NCI-H187 (cell line): ENCODE data around the gene AP1S1.
"Not testable (repeated sequence)": the region's sequence is repeated elsewhere in the genome, so short reads cannot be mapped to it uniquely, and the experiment has no call there.

ENCODE experiments used
- DNase-seq, 2 experiments: peaks; one replicate each; lab custom pipeline; 2025; lab: John Stamatoyannopoulos, UW

Gene AP1S1

GRCh38 chr7:101201695-101202602 lies 47.7 kb downstream of the AP1S1 start:
- DNase-seq = no peak

DNA sequence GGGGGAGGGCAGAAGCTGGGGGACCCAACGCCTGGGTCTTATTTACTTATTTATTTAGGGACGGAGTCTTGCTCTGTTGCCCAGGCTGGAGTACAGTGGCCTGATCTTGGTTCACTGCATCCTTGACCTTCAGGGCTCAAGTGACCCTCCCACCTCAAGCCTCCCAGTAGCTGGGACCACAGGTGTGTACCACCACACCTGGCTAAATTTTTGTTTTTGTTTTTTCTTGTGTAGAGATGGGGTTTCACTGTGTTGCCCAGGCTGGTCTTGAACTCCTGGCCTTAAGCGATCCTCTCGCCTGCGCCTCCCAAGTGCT lies 48.3 kb downstream of the AP1S1 start:
- no peak for DNase-seq

DNA sequence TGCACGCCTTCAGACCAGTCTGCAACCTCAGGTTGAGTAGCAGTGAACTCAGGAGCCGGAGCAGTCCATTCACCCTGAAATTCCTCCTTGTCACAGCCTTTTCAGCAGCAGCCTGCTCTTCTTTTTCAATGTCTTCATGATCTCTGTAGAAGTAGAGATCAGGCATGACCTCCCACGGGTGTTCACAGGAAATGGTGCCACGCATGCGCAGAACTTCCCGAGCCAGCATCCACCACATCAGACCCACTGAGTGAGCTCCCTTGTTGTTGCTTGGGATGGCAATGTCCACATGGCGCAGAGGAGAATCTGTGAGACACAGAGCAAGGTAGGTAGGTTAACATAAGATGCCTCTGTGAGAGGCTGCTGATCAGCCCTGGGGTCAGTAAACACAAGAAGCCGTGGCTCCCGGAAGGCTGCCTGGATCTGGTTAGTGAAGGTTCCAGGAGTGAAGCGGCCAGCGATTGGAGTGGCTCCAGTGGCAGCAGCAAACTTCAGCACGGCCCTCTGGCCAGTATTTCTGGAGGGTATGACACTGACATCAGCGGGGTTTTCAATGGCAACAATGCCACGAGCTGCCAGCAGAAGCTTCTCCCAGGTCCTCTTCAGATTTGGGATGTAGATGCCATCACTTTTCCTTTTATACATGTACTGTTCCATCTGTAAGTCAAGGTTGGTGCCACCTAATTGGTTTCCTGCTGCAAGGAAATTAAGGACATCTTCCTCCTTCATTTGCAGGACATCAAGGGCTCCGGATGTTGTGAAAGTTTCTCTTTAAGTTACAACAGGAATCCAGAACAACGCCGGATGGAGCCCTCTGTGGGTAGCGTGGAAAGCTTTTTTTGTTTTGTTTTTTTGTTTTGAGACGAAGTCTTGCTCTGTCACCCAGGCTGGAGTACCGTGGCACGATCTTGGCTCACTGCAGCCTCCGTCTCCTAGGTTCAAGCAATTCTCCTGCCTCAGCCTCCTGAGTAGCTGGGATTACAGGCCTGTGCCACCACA lies 49.8 kb downstream of the AP1S1 start:
- not testable (repeated sequence) for DNase-seq

DNA sequence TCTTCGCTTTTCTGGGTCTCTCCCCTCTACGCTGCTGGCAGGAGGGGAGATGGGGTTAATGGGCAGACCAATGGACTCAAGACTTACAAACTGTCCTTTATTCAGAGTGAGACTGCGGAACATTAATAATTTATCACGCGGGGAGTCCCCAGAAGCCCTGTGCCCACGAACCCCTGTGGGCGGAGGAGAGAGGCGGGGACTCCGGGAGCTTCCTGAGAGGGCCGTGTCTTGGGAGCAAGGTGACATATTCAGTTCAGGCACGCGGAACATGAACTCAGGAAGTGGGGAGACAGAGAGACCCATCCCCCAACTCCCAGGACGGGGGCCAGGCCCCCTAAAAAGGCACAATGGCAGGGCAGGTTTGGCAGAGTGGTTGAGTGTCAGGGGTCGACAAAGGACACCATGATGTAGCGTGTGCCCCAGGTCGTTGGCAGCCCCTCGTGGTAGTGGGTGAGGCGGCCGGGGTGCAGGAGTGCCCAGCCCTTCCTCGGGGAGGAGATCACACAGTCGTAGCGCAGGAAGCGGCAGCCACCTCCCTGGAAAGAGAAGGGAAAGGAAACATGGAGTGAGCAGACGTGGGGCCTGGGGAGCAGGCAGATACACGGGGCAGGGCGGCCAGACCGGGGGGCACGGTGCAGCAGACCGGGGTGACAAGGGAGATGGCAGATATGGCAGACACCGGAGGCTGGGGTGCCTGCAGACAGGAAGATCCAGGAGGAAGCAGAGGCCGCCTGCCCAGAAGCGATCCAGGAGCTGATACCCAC lies 51.8 kb downstream of the AP1S1 start:
- no peak for DNase-seq

DNA sequence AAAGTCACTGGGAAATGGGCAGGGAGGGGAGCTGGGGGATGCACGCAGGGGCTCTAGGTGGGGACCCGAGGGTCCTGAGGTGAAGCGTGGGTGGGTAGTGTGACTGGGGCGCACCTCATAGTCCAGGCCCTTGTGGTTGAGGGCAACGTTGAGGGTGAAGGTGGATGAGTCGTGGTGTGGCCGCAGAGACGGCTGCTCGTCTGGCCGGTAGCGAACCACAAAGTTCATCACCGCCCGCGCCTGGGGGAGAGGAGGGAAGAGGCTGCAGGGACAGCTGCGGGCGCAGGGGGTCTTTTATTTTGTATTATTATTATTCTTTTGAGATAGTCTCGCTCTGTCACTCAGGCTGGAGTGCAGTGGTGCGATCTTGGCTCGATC lies 52.4 kb downstream of the AP1S1 start:
- no peak for DNase-seq

GRCh38 chr7:101207459-101207858 lies 53.2 kb downstream of the AP1S1 start:
- no peak for DNase-seq

DNA sequence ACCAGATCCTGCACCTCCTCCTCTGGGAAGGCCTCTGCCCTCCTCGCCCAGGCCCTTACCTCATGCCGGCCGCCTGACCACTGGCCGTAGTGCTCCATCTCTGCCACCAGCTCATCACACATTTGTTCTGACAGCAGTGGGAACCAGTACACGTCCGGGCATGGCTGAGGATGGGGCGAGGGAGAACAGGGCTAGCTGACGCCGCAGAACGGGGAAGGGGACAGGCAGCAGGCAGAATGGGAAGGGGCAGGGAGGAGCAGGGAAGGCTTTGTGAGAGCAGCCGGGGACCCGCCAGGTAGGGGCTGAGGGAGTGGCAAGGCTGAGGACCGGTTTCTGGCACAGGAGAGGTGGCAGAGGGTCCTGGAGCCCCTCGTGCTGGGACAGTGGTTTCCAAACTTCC lies 54.5 kb downstream of the AP1S1 start:
- DNase-seq = no peak

GRCh38 chr7:101210143-101210542 lies 55.9 kb downstream of the AP1S1 start:
- no peak for DNase-seq
